Hematopoietic multipotent progenitor cell (in vitro differentiated cells): Measurements from ENCODE around the gene RAB21. TPM values are rescaled to one million over a fixed set of nuclear protein-coding genes. Genes with fewer than 3 reads are reported as not detected.

Experiments used
- DNase-seq, 3 donors: peaks; one replicate each; pipeline ENCODE4 v3.0.0-alpha.2; 2011 to 2015; ENCODE audit warnings: low read depth in 2 of 3, low spot score in 2 of 3
- total RNA-seq: library from RNA; depleted of rRNA; stranded (reverse); fragments of >200 nt; gene quantifications from one replicate; pipeline ENCODE4 v1.2.3, GENCODE V29; 2012

Gene RAB21, protein sequence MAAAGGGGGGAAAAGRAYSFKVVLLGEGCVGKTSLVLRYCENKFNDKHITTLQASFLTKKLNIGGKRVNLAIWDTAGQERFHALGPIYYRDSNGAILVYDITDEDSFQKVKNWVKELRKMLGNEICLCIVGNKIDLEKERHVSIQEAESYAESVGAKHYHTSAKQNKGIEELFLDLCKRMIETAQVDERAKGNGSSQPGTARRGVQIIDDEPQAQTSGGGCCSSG
- 5.1 TPM for total RNA-seq

DNA sequence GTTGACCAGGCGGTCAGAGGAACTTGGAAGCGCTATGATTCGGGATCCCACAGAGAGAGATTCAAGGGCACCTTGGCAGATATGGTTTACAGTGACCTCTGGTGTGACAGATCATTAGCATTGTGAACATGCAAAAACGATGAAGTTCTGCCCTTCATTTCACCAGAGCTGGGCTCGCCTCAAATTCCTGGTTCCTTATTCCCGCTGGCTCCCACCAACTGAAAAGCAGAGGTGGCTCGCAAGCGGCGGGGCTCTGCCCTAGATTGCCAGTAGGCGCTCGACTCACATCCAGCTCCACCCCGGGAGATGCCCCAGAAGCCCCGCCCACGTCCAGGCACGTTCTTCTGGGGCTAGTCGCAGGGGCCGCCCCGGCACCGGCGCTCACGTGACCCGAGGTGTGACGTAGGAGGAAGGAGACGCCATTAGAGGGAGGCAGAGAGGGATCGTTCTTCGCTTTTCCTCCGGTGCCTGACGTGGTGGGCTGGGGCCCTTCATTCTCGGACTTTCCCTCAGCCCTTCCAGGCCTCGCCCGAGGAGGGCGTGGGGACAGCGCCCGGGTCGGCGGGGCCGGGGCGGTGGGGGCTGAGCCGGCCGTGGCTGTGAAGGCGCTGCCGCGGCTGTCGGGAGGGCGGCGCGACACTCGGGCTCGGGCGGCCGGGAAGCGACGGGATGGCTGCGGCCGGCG, at the start of gene RAB21:
TSS of gene RAB21 (plus strand) at position 403 of the 685 bp plus-strand sequence. CDS start at position 670, 267 bp downstream.
- DNase-seq, result peak; percentile 95 to 99 (median 98)

DNA sequence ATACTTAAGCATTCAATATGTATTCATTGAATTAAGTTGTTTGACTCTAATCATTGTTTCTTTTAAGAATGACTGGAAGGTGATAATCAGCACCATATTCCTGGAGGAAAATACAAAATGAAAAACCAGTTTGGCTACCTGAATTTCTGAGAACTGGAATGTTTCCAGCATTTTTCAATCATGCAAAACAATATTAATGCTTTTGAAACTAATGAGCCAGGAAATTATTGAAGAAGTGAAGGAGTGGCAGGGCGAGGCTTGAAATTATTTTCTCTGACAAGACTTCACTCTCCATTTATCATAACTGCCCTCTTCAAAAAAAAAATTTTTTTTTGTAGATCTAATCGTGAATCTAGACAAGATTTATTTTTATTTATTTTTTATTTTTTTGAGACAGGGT, 49.7 kb upstream of the RAB21 start:
- no peak for DNase-seq

DNA sequence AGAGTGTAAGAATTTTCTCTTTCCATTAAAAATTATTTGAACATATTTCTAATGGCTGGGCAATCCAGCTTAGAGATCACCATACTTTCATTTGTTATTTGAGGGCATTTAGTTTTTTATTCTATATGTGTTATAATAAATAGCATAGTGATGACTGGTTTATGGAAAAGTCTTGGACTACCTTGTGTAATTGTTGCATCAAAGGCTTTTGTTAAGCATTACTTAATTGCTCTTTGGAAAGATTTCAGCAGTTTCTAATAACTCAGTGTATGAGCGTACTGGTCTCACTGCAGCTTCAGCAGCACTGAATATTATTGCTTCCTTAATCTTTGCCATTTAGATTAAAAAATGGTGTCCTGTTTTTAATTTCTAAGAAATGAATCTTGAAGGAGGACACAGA, 46.0 kb upstream of the RAB21 start:
- DNase-seq, result no peak

DNA sequence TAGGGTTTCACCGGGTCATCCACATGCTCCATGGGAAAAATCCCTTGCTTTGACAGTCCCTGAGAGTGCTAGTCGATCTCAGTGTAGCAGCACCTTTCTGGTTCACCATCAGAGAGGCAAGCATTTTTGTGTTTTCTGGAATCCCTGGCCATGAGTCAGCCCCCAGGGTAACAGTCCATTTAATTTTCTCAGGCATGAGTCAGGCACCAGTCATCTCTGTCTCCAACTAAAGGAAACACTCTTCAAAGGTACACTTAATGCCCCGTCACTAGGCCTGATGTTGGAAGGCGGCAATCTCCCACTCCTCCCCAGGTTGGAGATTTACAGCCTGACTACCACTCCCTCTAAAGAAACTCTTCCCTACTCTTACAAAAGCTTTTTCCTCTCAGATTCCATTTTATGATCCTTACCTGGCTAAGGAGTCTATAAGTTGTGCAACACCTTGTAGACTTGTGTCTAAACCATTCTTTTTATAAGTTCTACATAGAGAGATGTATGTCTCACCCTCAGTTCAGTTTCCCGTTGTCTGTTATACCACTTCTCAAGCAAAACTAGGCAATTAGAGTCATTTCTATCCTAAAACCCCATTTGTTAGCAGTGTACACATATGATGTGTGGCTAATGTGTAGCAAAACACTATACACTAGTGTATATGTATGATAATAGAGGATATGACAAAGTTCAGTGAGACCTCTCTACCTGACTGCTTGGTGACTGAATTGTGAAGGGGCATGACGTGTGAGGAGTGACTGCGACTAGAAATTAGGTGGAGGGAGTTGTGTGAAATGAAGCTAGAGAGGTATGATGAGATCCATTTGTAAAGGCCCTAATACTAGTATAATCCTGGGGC, 44.2 kb upstream of the RAB21 start:
- no peak for DNase-seq

DNA sequence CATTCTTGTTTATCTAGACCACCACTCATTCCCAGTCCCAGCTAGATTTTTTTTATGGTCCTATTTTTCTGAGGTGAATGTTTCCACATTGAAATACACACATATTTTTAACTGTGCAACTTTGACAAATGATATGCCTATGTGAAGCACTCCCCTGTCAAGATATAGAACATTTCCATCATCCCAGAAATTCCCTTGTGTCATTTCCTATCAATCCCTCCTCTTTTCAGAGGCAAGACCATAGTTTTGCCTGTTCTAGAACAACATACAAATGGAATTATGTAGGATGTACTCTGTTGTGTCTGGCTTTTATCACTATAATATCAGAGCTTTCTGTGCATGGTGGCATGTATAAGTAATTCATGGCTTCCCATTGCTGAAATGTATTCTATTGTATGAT, 36.1 kb upstream of the RAB21 start:
- no peak for DNase-seq

DNA sequence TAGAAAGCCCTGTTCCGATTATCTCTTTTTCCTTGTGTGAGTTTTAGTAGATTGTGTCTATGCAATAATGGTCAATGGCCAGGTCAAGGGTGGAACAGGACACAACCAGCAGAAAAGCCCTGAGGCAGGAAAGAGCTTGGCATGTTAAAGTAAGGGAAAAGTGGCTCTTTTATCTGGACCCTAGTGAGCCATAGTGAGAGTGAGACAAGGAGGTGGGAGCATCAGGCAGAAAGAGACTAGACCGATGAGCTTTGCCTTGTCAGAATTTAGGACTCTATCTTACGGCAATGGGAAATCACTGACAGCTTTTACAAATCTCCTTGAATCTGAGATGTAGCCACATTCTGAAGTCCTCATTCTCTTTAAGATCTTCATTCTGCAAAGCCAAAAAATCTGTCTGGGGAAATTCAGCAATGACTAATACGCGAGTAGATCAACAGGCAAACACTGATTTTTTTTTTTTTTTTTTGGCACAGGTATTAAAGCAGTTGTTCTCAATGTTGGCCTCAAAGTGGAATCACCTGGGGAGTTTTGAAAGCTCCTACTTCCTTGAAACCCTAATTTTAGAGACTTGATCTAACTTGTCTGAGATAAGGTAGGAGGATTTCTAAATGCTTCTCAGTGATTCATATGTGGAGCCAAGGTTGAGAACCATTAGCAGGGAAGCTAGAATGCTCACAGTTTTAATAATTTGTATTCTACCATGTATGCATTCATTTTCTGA, 34.9 kb upstream of the RAB21 start:
- DNase-seq, result no peak

DNA sequence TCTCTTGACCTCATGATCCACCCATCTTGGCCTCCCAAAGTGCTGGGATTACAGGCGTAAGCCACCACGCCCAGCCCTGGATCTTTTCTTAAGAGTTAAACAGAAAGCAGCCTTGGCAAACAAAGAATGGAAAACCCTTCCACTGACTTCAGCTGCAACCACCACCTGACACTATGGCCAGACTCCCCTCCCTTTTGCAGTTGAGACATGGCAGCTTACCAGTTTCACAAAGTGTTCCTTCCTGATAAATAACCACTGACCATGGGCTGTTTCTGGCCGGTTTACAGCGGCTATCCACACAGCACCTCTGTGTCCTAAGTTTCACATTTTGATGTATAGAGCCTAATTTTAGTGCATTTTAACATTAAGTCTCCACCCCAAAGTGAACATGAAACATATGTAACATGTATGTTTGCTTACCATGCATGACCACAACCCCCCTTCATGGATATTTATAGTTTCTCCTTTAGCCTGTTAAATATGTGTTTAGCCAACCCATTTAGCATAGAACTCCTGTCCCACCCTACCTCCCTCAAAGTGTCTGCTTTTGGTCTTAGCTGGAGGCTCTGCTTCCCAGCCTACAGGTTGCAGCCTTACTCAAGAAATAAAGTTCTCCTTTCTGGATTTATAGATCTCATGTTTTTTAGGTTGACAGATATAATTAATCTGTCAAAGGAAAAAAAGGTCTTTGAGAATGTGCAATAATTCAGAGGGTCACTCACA, 32.7 kb upstream of the RAB21 start:
- no peak for DNase-seq

DNA sequence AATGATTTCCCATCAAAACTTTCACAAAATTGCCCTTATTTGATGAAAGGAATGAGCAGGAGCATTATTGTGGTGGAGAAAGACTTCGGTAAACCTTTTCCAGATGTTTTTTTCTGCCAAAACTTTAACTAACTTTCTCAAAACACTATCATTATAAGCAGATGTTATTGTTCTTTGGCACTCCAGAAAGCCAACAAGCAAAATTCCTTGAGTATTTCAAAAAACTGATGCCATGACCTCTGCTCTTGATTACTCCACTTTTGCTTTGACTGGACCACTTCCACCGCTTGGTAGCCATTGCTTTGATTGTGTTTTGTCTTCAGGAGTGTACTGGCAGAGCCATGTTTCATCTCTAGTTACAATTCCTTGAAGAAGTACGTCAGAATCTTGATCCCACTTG, 29.7 kb upstream of the RAB21 start:
- DNase-seq, result no peak

DNA sequence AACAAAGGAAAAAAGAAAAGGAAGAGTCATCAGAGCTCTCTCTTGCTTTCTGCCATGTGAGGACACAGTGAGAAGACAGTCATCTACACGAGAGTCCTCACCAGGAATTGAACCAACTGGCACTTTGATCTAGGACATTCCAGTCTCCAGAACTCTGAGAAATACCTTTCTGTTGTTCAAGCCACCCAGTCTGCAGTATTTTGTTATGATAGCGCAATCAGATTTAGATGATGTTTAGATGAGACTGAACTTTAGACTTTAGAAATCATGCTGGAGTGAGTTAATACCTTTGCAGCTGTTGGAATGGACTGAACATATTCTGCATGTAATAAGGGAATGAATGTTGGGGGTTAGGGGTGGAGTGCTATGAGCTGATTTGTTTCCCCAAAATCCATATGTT, 28.1 kb upstream of the RAB21 start:
- DNase-seq, result no peak

DNA sequence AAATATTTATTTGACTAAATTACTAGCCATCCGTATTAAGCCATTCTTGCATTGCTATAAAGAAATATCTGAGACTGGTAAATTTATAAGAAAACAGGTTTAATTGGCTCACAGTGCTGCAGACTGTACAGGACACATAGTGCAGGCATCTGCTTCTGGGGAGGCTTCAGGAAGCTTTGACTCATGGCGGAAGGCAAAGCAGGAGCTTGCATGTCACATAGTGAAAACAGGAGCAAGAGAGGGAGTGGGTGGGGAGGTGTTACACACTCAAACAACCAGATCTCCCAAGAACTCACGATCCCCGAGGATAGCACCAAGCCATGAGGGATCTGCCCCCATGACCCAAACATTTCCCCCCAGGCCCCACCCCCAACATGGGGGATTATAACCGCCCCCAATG, 26.7 kb upstream of the RAB21 start:
- DNase-seq, result no peak

DNA sequence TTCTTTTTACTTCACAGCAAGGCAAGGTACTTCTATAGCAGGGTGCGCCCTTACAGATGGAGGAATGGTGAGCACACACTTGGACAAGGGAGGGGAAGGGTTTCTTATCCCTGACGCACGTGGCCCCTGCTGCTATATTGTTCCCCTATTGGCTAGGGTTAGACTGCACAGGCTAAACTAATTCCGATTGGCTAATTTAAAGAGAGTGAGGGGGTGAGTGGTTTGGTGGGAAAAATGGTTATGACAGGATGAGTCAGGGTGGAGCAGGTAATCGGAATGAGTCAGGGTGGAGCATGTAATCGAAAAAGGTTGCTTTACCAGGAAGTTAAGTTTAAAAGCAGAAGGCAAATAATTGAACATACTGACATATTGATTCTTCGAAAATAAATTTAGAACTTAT, 23.7 kb upstream of the RAB21 start:
- DNase-seq, result no peak

DNA sequence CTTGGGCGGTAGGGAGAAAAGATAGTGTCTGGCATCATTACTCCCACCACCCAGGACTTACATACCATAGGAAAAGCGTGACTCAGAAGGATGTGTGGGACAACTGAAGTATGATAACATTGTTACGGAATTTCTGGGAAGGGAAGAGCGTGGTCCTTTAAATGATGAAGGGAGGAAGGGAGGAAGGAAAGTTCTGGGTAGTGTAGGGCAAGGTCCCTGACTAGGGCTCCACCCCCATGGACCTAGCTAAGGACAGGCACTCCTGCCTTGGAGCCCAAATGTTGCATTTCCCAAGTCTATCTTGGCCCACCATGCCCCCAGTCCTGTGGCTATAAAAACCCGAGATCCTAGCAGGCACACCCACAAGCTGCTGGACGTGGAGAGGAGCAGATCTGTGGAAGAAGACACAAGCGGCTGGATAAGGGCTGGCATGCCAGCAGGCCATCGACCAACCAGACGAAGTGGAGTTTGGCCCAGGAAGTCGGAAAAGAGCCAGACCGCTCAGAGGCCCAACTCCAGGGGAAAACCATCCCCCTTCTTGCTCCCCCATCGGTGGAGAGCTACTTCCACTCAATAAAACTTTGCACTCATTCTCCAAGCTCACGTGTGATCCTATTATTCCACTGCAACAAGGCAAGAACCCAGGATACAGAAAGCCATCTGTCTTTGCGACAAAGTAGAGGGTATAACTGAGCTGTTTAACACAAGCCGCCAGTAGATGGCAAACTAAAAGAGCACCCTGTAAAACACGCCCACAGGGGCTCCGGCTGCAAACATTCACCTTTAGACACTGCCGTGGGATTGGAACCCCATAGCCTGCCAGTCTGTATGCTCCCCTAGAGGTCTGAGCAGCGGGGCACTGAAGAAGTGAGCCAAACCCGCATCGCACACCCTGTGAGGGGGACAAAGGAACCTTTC, 23.0 kb upstream of the RAB21 start:
- no peak for DNase-seq

DNA sequence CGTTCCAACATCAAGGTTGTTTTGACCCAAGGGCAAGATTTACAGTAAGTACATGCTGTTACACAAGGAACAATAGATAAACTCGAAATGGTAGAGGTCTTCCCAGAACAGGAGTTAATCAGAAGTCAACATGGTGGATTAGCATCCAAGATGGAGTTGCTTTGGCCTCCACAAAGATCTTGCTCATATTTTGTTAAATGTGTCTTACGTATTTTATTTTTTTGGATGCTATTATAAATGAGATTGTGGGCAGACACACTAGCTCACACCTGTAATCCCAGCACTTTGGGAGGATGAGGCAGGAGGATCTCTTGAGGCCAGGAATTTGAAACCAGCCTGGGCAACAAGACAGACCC, 22.3 kb upstream of the RAB21 start:
- no peak for DNase-seq

DNA sequence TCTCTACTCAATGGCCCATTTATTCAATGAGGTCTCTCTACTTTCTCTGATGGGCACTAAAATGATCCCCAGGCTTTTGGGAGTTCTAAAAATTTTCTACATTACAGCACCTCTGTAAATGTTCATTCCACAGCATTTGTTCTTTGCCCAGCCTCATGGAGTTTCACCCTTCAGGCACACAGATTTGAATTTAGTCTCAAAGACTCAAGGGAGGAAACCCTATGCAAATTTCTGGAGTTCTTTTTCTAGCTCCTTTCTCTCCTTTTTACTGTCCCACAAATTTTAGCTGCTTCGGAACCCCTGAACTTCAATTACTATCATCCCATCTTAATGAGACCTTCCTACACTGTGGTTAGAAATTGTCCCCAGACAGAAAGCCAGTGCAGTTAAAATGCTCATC, 17.5 kb upstream of the RAB21 start:
- DNase-seq, result no peak

DNA sequence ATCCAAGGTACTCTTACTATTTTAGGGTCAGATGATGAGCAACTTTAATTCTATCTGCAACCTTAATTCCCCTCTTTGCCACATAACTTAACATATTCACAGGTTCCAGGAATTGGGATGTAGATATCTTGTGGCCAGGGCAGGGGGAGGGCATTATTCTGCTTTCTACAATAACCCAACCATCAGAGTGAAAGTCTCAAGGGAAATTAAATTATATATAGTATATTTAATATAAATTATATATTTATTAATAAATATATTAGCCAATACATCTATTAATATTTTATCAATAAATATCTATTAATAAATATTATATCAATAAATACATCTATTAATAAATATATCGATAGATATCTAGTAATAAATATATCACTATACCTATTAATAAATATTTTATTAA, 11.7 kb upstream of the RAB21 start:
- no peak for DNase-seq

DNA sequence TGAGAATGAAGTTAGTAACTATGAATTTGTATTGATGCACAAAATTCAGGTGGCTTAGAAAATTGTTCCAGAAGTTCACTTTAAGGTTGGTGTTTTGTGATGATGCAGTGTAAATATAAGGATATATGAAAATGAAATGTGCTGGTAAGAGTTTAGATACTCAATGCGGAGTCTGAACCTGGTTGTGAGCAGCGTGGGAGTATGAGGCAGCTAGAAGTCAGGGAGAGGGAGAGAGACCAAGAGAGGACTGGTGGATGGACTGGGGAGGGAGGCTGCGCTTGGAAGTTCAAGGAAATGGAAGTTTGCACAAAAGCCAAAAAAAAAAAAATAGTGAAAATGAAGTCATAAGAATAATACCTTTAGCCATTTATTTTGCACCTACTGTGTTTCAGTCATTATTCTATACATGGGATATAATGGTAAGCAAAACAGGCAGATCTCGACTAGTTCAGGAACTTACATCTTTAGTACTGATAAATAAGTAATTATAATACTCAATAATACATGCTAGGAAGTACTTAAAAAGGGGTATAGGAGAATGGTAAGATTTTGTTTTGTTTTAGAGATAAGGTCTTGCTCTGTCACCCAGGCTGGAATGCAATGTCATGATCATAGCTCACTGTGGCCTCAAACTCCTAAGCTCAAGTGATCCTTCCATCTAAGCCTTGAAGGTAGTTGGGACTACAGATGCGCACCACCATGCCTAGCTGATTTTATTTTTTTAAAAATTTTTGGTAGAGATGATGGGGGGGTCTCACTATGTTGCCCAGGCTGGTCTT, 10.0 kb upstream of the RAB21 start:
- no peak for DNase-seq

DNA sequence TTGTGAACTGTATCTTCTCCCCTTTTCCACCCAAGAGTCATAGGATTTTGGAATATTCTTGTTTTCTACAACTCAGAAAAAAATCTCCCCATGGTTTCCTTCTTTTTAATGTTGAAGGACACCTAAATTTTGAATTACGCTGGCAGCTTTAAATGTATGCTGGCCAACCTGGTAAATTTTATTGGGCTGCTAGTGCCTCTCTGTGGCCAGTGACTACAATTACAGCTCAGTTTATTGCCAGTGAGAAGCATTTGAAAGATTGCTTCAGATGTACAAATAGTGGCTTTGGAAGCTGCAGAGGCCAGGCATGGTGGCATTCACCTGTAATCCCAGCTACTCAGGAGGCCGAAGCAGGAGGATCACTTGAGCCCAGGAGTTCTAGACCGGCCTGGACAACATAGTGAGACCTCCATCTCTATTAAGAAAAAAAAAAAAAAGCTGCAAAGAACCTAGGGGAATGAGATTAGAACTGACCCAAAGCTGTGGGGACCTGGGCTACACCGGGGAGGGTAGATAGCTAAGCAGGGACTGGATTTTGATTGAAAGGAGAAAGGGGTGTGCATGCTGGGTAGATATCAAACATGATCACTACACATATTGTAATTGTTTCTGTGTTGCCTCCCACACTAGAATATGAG, 7.6 kb upstream of the RAB21 start:
- DNase-seq, result peak; percentile 25 to 75 (median 50)
